K562 (cell line): ENCODE data around the gene ERN1. TPM values are rescaled to one million over a fixed set of nuclear protein-coding genes. Genes with fewer than 3 reads are reported as not detected.

Source experiments
- ARHGAP35 ChIP-seq: fragments of 450-650 bp; IDR thresholded peaks from 2 replicates; pipeline ENCODE4 v1.6.1; 2018; ENCODE audit not compliant: partially characterized antibody
- CEBPB ChIP-seq: fragments of 450-650 bp; IDR thresholded peaks from 2 replicates; pipeline ENCODE4 v1.6.1; 2016; ENCODE audit warnings: missing genetic modification characterization, missing compliant biosample characterization
- CHD1 ChIP-seq: fragments of 200-600 bp; sonication (generic); IDR thresholded peaks from one replicate; pipeline ENCODE4 v1.6.1; 2012; ENCODE audit warnings: mild to moderate bottlenecking, moderate library complexity, low read length, inconsistent platforms
- GABPA ChIP-seq: fragments of 200-800 bp; sonication (Bioruptor generic); conservative IDR thresholded peaks from 2 replicates; pipeline ENCODE4 v1.6.1; 2016; ENCODE audit warnings: low read depth, missing genetic modification characterization, missing compliant biosample characterization
- HCFC1 ChIP-seq: IDR thresholded peaks from 2 replicates; pipeline ENCODE4 v1.6.1; 2012; ENCODE audit warnings: low read depth, low read length, improper control_type of control experiment
- HSF4 ChIP-seq: fragments of 250-450 bp; sonication (Bioruptor Pico); IDR thresholded peaks from 2 replicates; pipeline ENCODE4 v2.1.2; 2022; ENCODE audit warnings: mild to moderate bottlenecking, moderate library complexity, borderline replicate concordance
- MYBL2 ChIP-seq, 2 experiments: fragments of 450-650 bp in 1 of 2; sonication (generic) in 1 of 2; formaldehyde crosslinking in 1 of 2; IDR thresholded peaks; 2 replicates each; pipeline versions ENCODE4 v1.6.1 to v1.8.1; 2017 to 2022; ENCODE audit warnings: borderline replicate concordance in 1 of 2, inconsistent platforms in 1 of 2, low read depth in 1 of 2, mild to moderate bottlenecking in 1 of 2, missing genetic modification reagents in 1 of 2, moderate library complexity in 1 of 2
- NBN ChIP-seq: fragments of 450-650 bp; IDR thresholded peaks from 2 replicates; pipeline ENCODE4 v1.6.1; 2016; ENCODE audit warnings: low read depth, mild to moderate bottlenecking
- NR2F6 ChIP-seq: fragments of 450-650 bp; formaldehyde crosslinking; IDR thresholded peaks from 2 replicates; pipeline ENCODE4 v1.4.0; 2020; ENCODE audit warnings: mild to moderate bottlenecking
- PHF21A ChIP-seq: fragments of 450-650 bp; IDR thresholded peaks from 2 replicates; pipeline ENCODE4 v1.6.1; 2017; ENCODE audit warnings: low read depth, borderline replicate concordance
- RAD51 ChIP-seq: fragments of 450-650 bp; IDR thresholded peaks from 2 replicates; pipeline ENCODE4 v1.7.1; 2016; ENCODE audit warnings: low read depth, mild to moderate bottlenecking, borderline replicate concordance
- SIRT6 ChIP-seq: IDR thresholded peaks from one replicate; pipeline ENCODE4 v1.6.1; 2012; ENCODE audit warnings: low read depth, mild to moderate bottlenecking, control low read depth, inconsistent platforms, low read length, moderate library complexity
- SMARCC2 ChIP-seq: fragments of 450-650 bp; IDR thresholded peaks from 2 replicates; pipeline ENCODE4 v1.6.1; 2017; ENCODE audit warnings: antibody characterized with exemption, moderate library complexity, mild to moderate bottlenecking, low read depth
- SMARCE1 ChIP-seq: fragments of 450-650 bp; IDR thresholded peaks from 2 replicates; pipeline ENCODE4 v1.7.1; 2016; ENCODE audit warnings: mild to moderate bottlenecking
- SNRNP70 ChIP-seq: fragments of 200-400 bp; formaldehyde crosslinking; optimal IDR thresholded peaks from 2 replicates; pipeline ENCODE3; 2017; ENCODE audit warnings: low read depth, low read length
- SRSF3 ChIP-seq: fragments of 200-400 bp; formaldehyde crosslinking; IDR thresholded peaks from 2 replicates; pipeline ENCODE4 v1.6.1; 2016; ENCODE audit warnings: mild to moderate bottlenecking, low read length, moderate library complexity; ENCODE audit not compliant: insufficient read depth
- WHSC1 ChIP-seq: IDR thresholded peaks from one replicate; pipeline ENCODE4 v1.6.1; 2012; ENCODE audit warnings: low read length, control low read depth, inconsistent platforms
- XRCC5 ChIP-seq: fragments of 200-400 bp; formaldehyde crosslinking; IDR thresholded peaks from 2 replicates; pipeline ENCODE4 v1.6.1; 2017; ENCODE audit warnings: low read depth, mild to moderate bottlenecking, low read length
- YY1 ChIP-seq, 3 experiments: IDR thresholded peaks; 2 replicates each; pipeline ENCODE4 v1.6.1; 2011; ENCODE audit warnings: low read length in 2 of 3, mild to moderate bottlenecking in 2 of 3, moderate library complexity in 2 of 3, borderline replicate concordance in 1 of 3, control low read depth in 1 of 3, low read depth in 1 of 3; ENCODE audit not compliant: insufficient read depth in 3 of 3, insufficient replicate concordance in 2 of 3, control insufficient read depth in 1 of 3, insufficient read length in 1 of 3; ENCODE audit errors: extremely low read depth in 1 of 3
- ZNF197 ChIP-seq: fragments of 200-800 bp; sonication (Bioruptor generic); IDR thresholded peaks from 2 replicates; pipeline ENCODE4 v1.6.1; 2016; ENCODE audit warnings: low read depth, missing genetic modification characterization, missing compliant biosample characterization
- polyA plus RNA-seq, 8 experiments: library from polyadenylated mRNA; depleted of rRNA in 4 of 8; stranded (reverse) in 5 of 8; unstranded in 3 of 8; fragments of >200 nt; fragmentation: Nextera tagmentation in 2 of 8; fragmentation: Illumina TruSeq in 1 of 8; extraction: Ambion mirVana in 2 of 8; extraction: Trizol in 1 of 8; gene quantifications; 2 replicates each; pipeline versions ENCODE4 v1.2.1 to v1.2.3, GENCODE V29; 2011 to 2014; ENCODE audit warnings: inconsistent platforms in 1 of 8, missing spikeins in 1 of 8
- total RNA-seq, 7 experiments: library from RNA; depleted of rRNA in 6 of 7; stranded (reverse); fragments of >200 nt in 6 of 7; fragmentation: Illumina TruSeq in 2 of 7; extraction: Trizol in 2 of 7; gene quantifications; 2 replicates each; pipeline versions ENCODE4 v1.2.1 to v1.2.3, GENCODE V29; 2011 to 2021; ENCODE audit warnings: low replicate concordance in 1 of 7
- TF ChIP-seq, protein P1 (sequence below): fragments of 250-450 bp; sonication (Bioruptor Pico); IDR thresholded peaks from 2 replicates; pipeline ENCODE4 v1.4.0; 2020; ENCODE audit warnings: mild to moderate bottlenecking, moderate library complexity
- TF ChIP-seq, protein P2 (sequence below), 2 experiments: fragments of 450-650 bp in 1 of 2; sonication (generic) in 1 of 2; formaldehyde crosslinking in 1 of 2; IDR thresholded peaks in 1 of 2; conservative IDR thresholded peaks in 1 of 2; 2 replicates each; pipeline versions ENCODE4 v1.6.1 to v1.8.1; 2016 to 2023; ENCODE audit warnings: mild to moderate bottlenecking in 2 of 2, moderate library complexity in 2 of 2, inconsistent platforms in 1 of 2, missing genetic modification reagents in 1 of 2

ERN1 gene
- total and polyA plus RNA-seq, 9 of the 15 experiments (the other 6 are each of a cell fraction or from before 2014, with no cell fraction given) = 2.1 to 22.5 (median 7.3) TPM

DNA sequence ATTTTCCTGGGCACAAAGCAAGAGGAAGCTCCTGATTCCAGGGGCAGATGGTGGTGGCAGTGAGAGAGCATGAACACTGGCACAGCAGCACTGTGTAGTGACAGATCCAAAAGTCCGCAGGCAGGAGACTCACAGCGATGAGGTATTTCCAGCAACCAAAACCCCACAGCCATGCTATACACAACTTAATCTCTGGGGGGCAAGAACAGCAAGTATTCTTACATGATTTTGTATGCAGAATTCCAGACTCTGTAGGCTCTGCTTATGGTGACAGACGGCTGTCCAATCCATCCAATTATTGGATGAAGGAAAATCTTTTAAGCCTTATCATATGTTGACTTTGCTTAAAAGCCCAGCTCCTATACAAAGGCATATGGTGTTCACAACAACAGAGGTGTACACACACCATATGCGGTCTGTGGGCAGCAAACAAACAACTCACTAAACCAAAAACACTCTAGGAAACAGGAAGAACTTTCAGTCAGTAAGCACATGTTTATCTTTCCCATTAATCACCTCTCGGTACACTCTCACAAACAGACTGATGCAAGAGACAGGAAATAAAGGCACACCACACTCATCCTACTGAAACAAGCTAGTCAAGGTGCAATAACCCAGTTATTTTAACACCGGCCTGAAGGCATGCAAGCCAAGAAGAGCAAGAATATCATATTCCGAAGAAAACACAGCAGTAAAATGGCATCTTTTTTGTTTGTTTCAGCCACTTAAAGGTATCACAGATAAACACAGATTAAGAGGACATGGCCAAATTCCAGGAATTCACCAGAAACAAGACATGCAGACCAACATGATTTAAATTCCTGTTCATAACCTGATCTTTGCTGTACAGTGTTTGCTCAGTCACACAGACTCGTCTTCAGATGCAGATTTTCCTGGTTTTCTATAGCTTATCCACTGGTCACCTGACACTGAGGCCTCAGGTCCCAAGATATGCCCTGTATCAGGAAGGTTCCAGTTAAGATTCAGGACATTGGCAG lies 47.8 kb downstream of the ERN1 start (continued):
- no peak for TF ChIP-seq YY1 (IDR thresholded peaks at IDR 0.05; ENCODE audit: borderline replicate concordance in 1 of 3, control insufficient read depth in 1 of 3, extremely low read depth in 1 of 3, insufficient read depth in 3 of 3, insufficient read length in 1 of 3, insufficient replicate concordance in 2 of 3, low read depth in 1 of 3, low read length in 2 of 3)
- no peak for TF ChIP-seq RAD51
- TF ChIP-seq ZNF197 = peak; percentile 66; the same call in 1 of the 2 replicates
- TF ChIP-seq HSF4 (CRISPR knock-in tag) = no peak; the same call in 1 of the 2 replicates
- no peak for TF ChIP-seq SRSF3
- no peak for TF ChIP-seq XRCC5
- TF ChIP-seq WHSC1 = no peak
- no peak for TF ChIP-seq ARHGAP35
- no peak for TF ChIP-seq MYBL2 (IDR thresholded peaks at IDR 0.05; ENCODE audit: low read depth)
- TF ChIP-seq MYBL2 (CRISPR knock-in tag; IDR thresholded peaks at IDR 0.05; ENCODE audit: borderline replicate concordance) = no peak
- no peak for TF ChIP-seq PHF21A
- TF ChIP-seq, protein P1, sequence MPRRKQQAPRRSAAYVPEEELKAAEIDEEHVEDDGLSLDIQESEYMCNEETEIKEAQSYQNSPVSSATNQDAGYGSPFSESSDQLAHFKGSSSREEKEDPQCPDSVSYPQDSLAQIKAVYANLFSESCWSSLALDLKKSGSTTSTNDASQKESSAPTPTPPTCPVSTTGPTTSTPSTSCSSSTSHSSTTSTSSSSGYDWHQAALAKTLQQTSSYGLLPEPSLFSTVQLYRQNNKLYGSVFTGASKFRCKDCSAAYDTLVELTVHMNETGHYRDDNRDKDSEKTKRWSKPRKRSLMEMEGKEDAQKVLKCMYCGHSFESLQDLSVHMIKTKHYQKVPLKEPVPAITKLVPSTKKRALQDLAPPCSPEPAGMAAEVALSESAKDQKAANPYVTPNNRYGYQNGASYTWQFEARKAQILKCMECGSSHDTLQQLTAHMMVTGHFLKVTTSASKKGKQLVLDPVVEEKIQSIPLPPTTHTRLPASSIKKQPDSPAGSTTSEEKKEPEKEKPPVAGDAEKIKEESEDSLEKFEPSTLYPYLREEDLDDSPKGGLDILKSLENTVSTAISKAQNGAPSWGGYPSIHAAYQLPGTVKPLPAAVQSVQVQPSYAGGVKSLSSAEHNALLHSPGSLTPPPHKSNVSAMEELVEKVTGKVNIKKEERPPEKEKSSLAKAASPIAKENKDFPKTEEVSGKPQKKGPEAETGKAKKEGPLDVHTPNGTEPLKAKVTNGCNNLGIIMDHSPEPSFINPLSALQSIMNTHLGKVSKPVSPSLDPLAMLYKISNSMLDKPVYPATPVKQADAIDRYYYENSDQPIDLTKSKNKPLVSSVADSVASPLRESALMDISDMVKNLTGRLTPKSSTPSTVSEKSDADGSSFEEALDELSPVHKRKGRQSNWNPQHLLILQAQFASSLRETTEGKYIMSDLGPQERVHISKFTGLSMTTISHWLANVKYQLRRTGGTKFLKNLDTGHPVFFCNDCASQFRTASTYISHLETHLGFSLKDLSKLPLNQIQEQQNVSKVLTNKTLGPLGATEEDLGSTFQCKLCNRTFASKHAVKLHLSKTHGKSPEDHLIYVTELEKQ = 0 out of 2 replicates have a peak, but pooled peaks have one; percentile 38
- TF ChIP-seq SMARCC2 = peak; percentile 82; the same call in 1 of the 2 replicates
- no peak for TF ChIP-seq SIRT6
- TF ChIP-seq CHD1 = no peak
- TF ChIP-seq, protein P2, sequence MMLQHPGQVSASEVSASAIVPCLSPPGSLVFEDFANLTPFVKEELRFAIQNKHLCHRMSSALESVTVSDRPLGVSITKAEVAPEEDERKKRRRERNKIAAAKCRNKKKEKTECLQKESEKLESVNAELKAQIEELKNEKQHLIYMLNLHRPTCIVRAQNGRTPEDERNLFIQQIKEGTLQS (IDR thresholded peaks at IDR 0.05) = peak; percentile 97
- TF ChIP-seq, protein P2 (CRISPR knock-in tag; conservative IDR thresholded peaks at IDR 0.05) = no peak
- TF ChIP-seq SNRNP70 = no peak
- peak; percentile 95 for TF ChIP-seq CEBPB (tag)
- peak; percentile 94 for TF ChIP-seq SMARCE1
- TF ChIP-seq GABPA (tag) = peak; percentile 50
- TF ChIP-seq NR2F6 (CRISPR knock-in tag) = no peak
- peak; percentile 33; the same call in 1 of the 2 replicates for TF ChIP-seq HCFC1
- peak; percentile 97 for TF ChIP-seq NBN
